Body of pancreas (tissue), 4 donors: Measurements from ENCODE around the gene PTGES2.

Source experiments
- POLR2A ChIP-seq, 3 donors: fragments of 450-650 bp; IDR thresholded peaks; one replicate each; pipeline ENCODE4 v1.6.1; 2016; ENCODE audit warnings: antibody characterized with exemption in 3 of 3, mild to moderate bottlenecking in 2 of 3
- TF ChIP-seq, protein P1 (sequence below), 7 experiments: fragments of 450-650 bp in 4 of 7; fragments of 200-600 bp in 3 of 7; sonication (generic) in 3 of 7; IDR thresholded peaks; one replicate each; pipeline ENCODE4 v1.5.1; 2016 to 2019; ENCODE audit warnings: antibody characterized with exemption in 7 of 7

DNA sequence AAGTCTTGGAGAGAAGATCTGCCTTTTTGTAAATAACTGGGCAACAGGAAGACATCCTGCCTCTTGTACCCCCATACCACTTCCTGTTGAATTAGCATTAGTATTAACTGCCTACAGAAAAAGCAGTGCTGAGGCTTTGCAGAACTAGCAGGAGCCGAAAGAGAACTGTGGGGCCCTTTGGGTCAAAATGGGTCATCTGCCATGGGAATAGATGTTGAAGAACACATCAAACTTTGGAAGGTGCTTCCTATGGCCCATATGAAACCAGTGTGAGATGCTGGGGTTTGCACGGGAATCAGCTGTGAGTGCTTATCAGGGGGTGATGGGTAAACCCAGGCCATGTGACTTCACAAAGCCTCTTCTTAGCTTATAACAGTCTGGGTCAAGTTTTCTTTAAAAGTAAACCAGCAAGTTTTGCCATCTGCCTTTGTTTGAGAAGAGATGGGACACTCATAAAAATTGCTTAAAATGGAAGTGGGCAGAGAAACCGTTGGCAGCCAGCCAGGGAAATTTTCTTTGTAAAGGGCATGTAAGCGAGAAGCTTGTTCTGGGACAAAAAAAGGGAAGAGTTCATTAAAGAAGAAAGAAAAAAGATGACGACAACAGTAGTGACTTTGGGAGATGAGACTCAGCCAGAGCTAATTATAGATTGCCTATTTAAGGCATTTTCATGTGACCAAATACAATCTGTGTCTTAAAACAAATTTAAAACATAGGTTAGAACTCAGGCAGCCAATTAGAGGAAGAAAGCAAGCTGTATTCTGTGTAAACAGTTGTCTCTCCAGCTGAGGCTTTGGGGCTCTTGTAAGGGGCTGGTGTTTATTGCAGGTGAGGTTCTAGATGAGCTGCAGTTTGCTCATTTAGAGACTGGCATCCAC is 55.1 kb downstream of the PTGES2 start:
- TF ChIP-seq, protein P1, sequence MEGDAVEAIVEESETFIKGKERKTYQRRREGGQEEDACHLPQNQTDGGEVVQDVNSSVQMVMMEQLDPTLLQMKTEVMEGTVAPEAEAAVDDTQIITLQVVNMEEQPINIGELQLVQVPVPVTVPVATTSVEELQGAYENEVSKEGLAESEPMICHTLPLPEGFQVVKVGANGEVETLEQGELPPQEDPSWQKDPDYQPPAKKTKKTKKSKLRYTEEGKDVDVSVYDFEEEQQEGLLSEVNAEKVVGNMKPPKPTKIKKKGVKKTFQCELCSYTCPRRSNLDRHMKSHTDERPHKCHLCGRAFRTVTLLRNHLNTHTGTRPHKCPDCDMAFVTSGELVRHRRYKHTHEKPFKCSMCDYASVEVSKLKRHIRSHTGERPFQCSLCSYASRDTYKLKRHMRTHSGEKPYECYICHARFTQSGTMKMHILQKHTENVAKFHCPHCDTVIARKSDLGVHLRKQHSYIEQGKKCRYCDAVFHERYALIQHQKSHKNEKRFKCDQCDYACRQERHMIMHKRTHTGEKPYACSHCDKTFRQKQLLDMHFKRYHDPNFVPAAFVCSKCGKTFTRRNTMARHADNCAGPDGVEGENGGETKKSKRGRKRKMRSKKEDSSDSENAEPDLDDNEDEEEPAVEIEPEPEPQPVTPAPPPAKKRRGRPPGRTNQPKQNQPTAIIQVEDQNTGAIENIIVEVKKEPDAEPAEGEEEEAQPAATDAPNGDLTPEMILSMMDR (IDR thresholded peaks at IDR 0.05) = no peak
- no peak for TF ChIP-seq POLR2A (IDR thresholded peaks at IDR 0.05)
